Measurements from ENCODE around the gene SRPRB. TPM values are rescaled to one million over a fixed set of nuclear protein-coding genes. Genes with fewer than 3 reads are reported as not detected.
A peak's percentile ranks its signal among the peaks of the same experiment; 100 is the strongest.

Gene SRPRB
- total RNA-seq, 1 donor from 2014 or later: 45.4 TPM

DNA sequence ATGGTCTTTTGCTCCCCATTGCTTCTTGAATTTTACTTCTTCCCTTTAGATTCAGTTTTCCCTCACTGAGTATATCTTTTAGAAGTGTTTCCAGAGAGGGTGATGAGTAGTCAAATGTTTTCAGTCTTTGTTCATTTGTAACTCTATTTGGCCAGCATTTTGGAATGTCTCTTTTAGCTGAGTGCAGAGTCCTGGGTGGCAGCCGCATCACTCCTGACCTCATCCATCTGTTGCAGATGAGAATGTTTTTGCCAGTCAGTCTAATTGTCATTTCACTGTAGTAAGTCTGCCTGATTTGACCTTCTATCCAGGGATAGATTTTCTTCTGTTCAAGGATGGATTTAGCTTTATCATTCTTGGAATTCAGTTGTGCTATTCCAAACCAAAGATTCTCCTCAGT lies 7.3 kb downstream of the SRPRB start:
- Histone ChIP-seq H3K27ac (no peak overlapping the region), H3K36me3 (peaks cover 95% of the 10 kb centered on the region), H3K9me3 (no peaks in the 10 kb centered on the region), H3K27me3 (no peaks in the 10 kb centered on the region), H3K4me3 (no peak overlapping the region), H3K4me1 (no peaks in the 10 kb centered on the region)
- ATAC-seq (no peak), DNase-seq (no peak)
- TF ChIP-seq, protein P1, sequence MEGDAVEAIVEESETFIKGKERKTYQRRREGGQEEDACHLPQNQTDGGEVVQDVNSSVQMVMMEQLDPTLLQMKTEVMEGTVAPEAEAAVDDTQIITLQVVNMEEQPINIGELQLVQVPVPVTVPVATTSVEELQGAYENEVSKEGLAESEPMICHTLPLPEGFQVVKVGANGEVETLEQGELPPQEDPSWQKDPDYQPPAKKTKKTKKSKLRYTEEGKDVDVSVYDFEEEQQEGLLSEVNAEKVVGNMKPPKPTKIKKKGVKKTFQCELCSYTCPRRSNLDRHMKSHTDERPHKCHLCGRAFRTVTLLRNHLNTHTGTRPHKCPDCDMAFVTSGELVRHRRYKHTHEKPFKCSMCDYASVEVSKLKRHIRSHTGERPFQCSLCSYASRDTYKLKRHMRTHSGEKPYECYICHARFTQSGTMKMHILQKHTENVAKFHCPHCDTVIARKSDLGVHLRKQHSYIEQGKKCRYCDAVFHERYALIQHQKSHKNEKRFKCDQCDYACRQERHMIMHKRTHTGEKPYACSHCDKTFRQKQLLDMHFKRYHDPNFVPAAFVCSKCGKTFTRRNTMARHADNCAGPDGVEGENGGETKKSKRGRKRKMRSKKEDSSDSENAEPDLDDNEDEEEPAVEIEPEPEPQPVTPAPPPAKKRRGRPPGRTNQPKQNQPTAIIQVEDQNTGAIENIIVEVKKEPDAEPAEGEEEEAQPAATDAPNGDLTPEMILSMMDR (IDR thresholded peaks at IDR 0.05): no peak
- intact Hi-C loops (cut with DNase I): no loop called here

DNA sequence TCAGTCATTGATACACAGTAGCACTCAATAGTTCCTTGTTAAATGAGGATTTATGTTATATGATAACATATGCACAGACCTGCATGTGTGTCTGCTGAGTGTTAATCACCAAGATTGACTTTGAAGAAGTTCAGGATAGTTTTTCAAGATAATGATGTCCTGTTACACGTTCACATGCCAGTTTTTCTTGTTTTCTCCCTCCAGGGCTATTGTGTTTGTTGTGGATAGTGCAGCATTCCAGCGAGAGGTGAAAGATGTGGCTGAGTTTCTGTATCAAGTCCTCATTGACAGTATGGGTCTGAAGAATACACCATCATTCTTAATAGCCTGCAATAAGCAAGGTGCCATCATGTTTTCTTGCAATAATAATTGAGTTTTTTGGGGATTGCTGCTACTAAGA lies 9.8 kb downstream of the SRPRB start:
- H3K4me1 ChIP-seq: no peaks in the 10 kb centered on the region
- H3K36me3 ChIP-seq: peaks cover 92% of the 10 kb centered on the region
- TF ChIP-seq, protein P1 (IDR thresholded peaks at IDR 0.05): no peak
- H3K27me3 ChIP-seq: no peaks in the 10 kb centered on the region
- H3K9me3 ChIP-seq: no peaks in the 10 kb centered on the region
- no peak for DNase-seq
- no peak overlapping the region for H3K4me3 ChIP-seq
- ATAC-seq: no peak
- no peak overlapping the region for H3K27ac ChIP-seq
- intact Hi-C loops (cut with DNase I): no loop called here

DNA sequence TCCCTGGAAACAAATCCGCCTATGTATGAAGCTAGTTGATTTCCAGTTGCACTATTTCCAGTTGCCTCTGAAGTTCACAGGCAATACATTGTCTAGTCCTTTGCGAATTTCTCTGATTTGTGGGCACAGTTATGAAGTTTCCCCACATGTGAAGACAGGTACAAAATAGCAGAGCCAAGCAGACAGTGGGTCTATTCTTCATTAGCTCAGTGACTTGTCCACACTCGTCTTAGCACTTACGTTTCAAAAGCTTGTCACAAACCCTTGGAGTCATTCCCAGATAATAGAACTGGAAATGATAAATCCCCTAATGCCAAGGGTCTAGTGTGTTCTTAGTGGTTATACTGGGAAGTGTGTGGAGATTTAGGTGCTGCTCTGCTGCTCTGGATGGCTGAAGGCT lies 14.5 kb downstream of the SRPRB start:
- H3K36me3 ChIP-seq: peaks cover 84% of the 10 kb centered on the region
- no peak for ATAC-seq
- no peak overlapping the region for H3K27ac ChIP-seq

DNA sequence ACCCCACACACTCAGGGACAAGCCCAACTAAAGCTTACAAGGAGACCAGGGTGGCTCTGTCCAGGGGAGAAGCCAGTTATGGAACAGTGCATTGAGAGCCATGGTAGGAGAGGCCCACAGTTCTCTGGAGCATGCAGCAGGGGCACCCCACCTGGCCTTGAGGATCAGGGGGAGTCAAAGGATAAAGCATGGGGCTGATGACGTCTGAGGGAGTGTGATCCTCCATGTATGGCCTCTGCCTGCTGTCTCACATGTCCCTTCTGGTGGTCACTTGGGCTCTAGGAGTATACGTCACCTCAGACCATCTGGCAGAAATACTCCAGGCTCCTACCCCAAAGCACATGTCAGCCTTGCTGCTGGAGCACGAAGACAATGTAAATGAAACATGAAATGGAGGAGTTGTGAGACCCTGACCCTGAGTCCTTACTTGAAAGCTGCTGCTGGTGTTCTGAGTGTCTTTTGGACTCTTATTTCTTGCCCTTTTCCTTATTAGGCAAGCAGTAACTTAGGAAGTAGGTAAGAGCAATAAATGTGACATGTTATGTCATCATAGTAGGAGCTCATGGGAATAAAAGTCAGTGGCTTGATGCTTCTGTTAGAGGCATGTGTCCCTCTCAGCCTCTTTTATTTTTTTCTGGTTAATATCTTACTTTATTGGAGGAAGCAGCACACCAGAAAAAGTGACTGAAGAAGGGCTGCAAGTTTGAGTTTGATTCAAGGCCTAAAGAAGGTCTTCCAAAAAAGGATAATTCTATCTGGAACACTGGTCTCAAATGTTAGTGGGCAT lies 15.5 kb downstream of the SRPRB start:
- Histone ChIP-seq H3K27ac (no peak overlapping the region), H3K9me3 (no peaks in the 10 kb centered on the region), H3K4me3 (no peak overlapping the region), H3K36me3 (peaks cover 74% of the 10 kb centered on the region), H3K27me3 (no peaks in the 10 kb centered on the region), H3K4me1 (no peaks in the 10 kb centered on the region)
- intact Hi-C loops (cut with DNase I): no loop called here
- TF ChIP-seq, protein P1 (IDR thresholded peaks at IDR 0.05): no peak
- ATAC-seq (no peak), DNase-seq (no peak)

More for the DNA sequence above, 14.5 kb downstream of the SRPRB start:
- Histone ChIP-seq H3K4me1 (no peaks in the 10 kb centered on the region), H3K9me3 (no peaks in the 10 kb centered on the region), H3K27me3 (no peaks in the 10 kb centered on the region), H3K4me3 (no peak overlapping the region)
- DNase-seq: no peak
- TF ChIP-seq, protein P1 (IDR thresholded peaks at IDR 0.05): no peak
- intact Hi-C loops (cut with DNase I): no loop called here

DNA sequence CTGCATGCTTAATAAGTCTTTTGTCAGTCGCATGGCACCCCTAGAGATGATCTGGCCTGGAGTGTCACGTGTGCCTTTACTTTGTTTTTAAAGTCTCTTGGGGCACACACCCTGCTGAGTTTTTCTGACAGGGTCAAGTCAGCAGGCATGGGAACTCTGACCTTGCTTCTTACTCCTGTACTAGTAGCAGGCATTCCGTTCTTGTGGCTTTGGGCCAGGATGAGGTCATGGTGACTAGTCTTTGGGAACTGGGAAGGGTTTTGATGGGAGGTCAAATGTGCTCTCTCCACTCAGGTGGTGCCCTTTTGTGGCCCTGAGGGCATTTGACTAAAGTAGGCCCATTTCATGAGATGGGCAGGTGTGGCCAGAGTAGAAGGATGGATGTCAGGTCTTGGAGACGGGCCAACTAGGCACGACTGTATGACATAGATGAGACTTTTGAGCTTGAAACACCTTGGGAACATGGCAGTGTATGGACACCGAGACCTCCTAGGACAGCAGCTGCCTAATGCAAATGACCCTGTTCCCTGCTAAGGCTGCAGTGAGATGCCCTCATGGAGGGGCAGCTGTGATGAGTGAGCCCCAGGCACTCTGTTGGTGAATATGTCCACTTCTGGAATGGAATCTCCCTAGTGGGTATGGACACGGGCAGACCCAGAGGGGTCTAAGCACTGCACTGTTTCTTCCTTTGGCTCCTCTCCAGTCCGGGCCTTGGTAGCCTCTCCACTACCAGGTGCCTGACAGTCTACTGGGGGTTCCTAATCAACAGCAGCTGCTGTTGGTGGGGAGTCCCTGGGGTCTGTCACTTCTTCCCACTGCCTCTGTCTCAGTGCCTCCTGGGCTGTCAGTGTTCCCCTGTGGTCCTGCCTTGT lies 16.4 kb downstream of the SRPRB start:
- TF ChIP-seq, protein P1 (IDR thresholded peaks at IDR 0.05): peak; percentile 24
- DNase-seq (no peak), ATAC-seq (peak; percentile 46)
- H3K36me3 ChIP-seq: peaks cover 65% of the 10 kb centered on the region
- no peaks in the 10 kb centered on the region for H3K27me3 ChIP-seq
- H3K9me3 ChIP-seq: no peaks in the 10 kb centered on the region
- intact Hi-C loops (cut with DNase I): no loop called here
- no peaks in the 10 kb centered on the region for H3K4me1 ChIP-seq
- H3K4me3 ChIP-seq: no peak overlapping the region
- no peak overlapping the region for H3K27ac ChIP-seq
